H1 (cell line): Measurements from ENCODE around the gene ANXA2. TPM values are rescaled to one million over a fixed set of nuclear protein-coding genes. Genes with fewer than 3 reads are reported as not detected.

Source experiments
- ASH2L ChIP-seq: fragments of 200-600, 300-600 bp; sonication (generic); IDR thresholded peaks from one replicate; pipeline ENCODE4 v1.7.1; 2017; ENCODE audit warnings: low read length
- GTF2F1 ChIP-seq: IDR thresholded peaks from 2 replicates; pipeline ENCODE4 v1.6.1; 2012; ENCODE audit warnings: low read depth, low read length, improper control_type of control experiment, borderline replicate concordance
- KDM1A ChIP-seq: fragments of 200-600, 300-600 bp; sonication (generic); IDR thresholded peaks from 2 replicates; pipeline ENCODE4 v1.7.1; 2016; ENCODE audit warnings: mild to moderate bottlenecking, low read length, borderline replicate concordance
- RAD21 ChIP-seq, 2 experiments: IDR thresholded peaks in 1 of 2; conservative IDR thresholded peaks in 1 of 2; 2 replicates each; pipeline ENCODE4 v1.6.1; 2011; ENCODE audit warnings: low read depth in 2 of 2, low read length in 2 of 2, improper control_type of control experiment in 1 of 2, inconsistent platforms in 1 of 2, mild to moderate bottlenecking in 1 of 2, moderate library complexity in 1 of 2
- RNF2 ChIP-seq: fragments of 200-900, 300-1000 bp; sonication (generic); IDR thresholded peaks from 2 replicates; pipeline ENCODE4 v1.7.1; 2016; ENCODE audit warnings: borderline replicate concordance, low read depth, mild to moderate bottlenecking, antibody characterized with exemption, low read length; ENCODE audit not compliant: poor library complexity, severe bottlenecking; ENCODE audit errors: missing control alignments
- TAF1 ChIP-seq: IDR thresholded peaks from 2 replicates; pipeline ENCODE4 v1.6.1; 2011; ENCODE audit warnings: mild to moderate bottlenecking, low read depth, low read length
- polyA plus RNA-seq, 7 experiments: library from polyadenylated mRNA; depleted of rRNA in 3 of 7; stranded (reverse) in 5 of 7; unstranded in 2 of 7; fragments of >200 nt in 5 of 7; fragments of 200-250 nt in 2 of 7; gene quantifications; 1 replicate in 5 of 7; 2 replicates in 1 of 7; 4 replicates in 1 of 7; pipeline versions ENCODE4 v1.2.1 to v1.2.3, GENCODE V29; 2011 to 2013; ENCODE audit warnings: missing spikeins in 2 of 7, mixed read lengths in 2 of 7
- total RNA-seq: library from RNA; stranded (reverse); fragmentation: NEBNext Ultra II Directional; extraction: Animal tissue kit (Norgen Biotek cat#: 25700); gene quantifications from 2 replicates; pipeline ENCODE4 v1.2.1, GENCODE V29; 2021

Gene ANXA2
- total and polyA plus RNA-seq, 2 of the 8 experiments (the other 6 are each of a cell fraction or from before 2014, with no cell fraction given), result 178 to 217 TPM

DNA sequence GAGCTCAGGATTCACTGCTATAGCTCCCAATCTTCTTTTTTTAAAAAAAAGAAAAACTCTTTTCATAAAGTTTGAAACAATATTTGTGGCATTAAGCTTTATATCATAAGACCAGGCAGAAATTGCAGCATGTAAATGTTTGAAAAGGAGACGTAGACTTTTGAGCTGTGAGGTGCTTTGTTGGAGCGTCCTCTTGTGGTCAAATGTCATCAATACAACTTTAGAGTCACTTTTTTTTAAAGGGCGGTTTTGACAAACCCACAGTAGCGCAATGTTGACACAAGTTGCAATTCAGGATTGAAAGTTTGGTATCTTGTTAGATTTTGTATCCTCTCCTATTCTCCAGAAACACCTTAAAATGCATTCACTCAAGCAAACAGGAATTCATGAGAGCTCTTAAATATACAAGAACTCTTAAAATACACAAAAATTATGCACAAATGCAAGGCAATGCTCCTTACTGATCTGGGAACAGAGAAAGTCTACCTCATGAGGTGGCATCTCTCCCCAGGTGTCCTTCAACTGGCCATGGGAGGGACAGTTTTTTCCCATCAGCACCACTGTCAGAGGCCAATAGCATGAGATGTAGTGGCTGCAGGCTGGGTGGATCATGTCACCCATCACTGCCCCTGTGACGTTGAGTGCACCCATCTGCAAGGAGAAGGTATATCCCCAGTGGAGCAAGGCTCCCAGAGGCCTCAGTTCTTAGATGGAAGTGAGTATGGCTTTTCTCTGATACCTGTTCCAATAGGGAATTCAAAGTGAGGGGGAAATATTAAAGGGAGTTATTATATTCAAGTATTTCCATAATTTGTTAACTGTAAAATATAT is 70.7 kb downstream of the ANXA2 start (continued):
- TF ChIP-seq RNF2 (no peak), KDM1A (no peak), RAD21 (IDR thresholded peaks at IDR 0.05 in 1 of 2, conservative IDR thresholded peaks at IDR 0.05 in 1 of 2; ENCODE audit: low read depth in 2 of 2, low read length in 2 of 2) (peak; percentile 97 to 99), GTF2F1 (no peak), TAF1 (no peak), ASH2L (no peak)
